A673 (cell line): Measurements from ENCODE around the gene RFX2.

ENCODE experiments used
- EZH2 ChIP-seq: fragments of 200-600 bp; sonication (generic); IDR thresholded peaks from 2 replicates; pipeline ENCODE4 v1.6.1; 2017; ENCODE audit warnings: borderline replicate concordance, low read depth, mild to moderate bottlenecking, mixed read lengths, antibody characterized with exemption, low read length; ENCODE audit not compliant: poor library complexity, severe bottlenecking
- TF ChIP-seq, protein P1 (sequence below): fragments of 300-800, 200-600 bp; sonication (generic); conservative IDR thresholded peaks from 2 replicates; pipeline ENCODE4 v1.5.1; 2017; ENCODE audit warnings: low read depth, mild to moderate bottlenecking, antibody characterized with exemption, low read length, moderate library complexity, mixed read lengths

DNA sequence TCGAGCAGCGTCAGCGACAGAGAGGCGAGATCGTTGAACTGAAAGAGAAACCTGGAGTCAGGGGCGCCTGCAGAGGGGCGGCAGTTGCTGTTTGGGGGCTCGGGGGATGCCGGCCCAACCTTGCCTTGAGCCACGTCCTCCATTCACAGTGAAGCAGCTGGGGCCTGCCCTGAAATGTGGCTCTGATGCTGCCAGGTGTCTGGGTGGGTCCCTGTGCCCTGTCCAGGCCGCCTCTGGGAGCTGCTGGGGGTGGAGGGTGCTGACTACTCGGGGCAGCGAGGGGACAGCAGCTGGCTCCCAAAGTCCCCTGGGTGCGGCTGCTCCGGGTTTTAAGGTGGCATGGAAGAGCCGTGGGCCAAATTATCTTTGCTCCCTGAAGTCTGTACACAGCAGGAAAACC, 114.7 kb downstream of the RFX2 start:
- TF ChIP-seq EZH2: no peak
- TF ChIP-seq, protein P1, sequence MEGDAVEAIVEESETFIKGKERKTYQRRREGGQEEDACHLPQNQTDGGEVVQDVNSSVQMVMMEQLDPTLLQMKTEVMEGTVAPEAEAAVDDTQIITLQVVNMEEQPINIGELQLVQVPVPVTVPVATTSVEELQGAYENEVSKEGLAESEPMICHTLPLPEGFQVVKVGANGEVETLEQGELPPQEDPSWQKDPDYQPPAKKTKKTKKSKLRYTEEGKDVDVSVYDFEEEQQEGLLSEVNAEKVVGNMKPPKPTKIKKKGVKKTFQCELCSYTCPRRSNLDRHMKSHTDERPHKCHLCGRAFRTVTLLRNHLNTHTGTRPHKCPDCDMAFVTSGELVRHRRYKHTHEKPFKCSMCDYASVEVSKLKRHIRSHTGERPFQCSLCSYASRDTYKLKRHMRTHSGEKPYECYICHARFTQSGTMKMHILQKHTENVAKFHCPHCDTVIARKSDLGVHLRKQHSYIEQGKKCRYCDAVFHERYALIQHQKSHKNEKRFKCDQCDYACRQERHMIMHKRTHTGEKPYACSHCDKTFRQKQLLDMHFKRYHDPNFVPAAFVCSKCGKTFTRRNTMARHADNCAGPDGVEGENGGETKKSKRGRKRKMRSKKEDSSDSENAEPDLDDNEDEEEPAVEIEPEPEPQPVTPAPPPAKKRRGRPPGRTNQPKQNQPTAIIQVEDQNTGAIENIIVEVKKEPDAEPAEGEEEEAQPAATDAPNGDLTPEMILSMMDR: no peak
